Measurements from ENCODE around the gene SUPT20HL1. TPM values are rescaled to one million over a fixed set of nuclear protein-coding genes. Genes with fewer than 3 reads are reported as not detected.
"Not testable (repeated sequence)": the region's sequence is repeated elsewhere in the genome, so short reads cannot be mapped to it uniquely, and the experiment has no call there.

Gene SUPT20HL1
- total RNA-seq, 1 donor from 2014 or later = not detected

DNA sequence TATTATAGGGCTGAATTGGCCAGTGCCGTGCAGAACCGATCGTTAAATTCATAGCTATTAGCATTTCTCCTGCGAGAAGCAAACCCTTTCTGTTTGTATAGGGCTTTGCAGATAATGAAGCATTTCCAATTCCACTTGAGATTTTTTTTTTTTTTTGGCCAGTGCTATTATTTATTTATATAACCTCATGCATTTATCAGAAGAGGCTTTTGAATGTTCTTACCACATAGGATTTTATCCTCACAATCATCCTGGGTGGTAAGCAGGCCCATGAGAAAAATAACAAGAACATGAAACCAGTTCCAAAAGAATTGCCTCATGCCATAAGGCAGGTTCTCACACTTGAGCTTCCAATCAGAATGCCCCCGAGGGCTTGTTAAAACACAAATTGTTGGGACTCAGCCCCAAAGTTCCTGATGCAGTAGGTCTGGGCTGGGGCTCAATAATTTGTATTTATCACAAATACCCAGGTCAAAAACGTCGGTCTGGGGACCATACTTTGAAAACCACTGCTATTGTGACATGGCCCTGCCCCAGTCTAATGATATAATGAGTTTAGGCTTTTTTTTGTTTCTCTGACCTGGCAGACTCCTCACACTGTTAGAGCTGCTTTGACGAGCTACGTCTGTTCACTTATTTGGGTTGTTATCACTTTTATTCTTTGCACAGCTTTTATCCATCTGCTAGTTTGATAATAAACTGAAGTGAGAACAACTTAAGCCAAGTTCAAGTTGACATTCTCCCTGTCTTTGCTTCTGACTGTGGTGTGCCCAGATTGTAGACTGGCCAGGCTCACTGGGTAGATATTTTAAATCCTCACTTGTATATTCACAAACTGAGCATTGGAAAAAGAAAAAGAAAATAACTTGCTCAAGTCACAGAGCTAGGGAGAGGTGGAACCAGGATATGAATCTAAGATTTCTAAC lies 20.1 kb downstream of the SUPT20HL1 start:
- no peak overlapping the region for H3K4me3 ChIP-seq
- H3K27me3 ChIP-seq (ENCODE audit: low read depth) = no peaks in the 10 kb centered on the region
- H3K36me3 ChIP-seq = no peaks in the 10 kb centered on the region
- intact Hi-C loops (cut with DNase I) = no loop called here
- no peak overlapping the region for H3K27ac ChIP-seq
- ATAC-seq (no peak), DNase-seq (no peak)
- H3K4me1 ChIP-seq = no peaks in the 10 kb centered on the region
- TF ChIP-seq, protein P1, sequence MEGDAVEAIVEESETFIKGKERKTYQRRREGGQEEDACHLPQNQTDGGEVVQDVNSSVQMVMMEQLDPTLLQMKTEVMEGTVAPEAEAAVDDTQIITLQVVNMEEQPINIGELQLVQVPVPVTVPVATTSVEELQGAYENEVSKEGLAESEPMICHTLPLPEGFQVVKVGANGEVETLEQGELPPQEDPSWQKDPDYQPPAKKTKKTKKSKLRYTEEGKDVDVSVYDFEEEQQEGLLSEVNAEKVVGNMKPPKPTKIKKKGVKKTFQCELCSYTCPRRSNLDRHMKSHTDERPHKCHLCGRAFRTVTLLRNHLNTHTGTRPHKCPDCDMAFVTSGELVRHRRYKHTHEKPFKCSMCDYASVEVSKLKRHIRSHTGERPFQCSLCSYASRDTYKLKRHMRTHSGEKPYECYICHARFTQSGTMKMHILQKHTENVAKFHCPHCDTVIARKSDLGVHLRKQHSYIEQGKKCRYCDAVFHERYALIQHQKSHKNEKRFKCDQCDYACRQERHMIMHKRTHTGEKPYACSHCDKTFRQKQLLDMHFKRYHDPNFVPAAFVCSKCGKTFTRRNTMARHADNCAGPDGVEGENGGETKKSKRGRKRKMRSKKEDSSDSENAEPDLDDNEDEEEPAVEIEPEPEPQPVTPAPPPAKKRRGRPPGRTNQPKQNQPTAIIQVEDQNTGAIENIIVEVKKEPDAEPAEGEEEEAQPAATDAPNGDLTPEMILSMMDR (IDR thresholded peaks at IDR 0.05) = no peak
- no peaks in the 10 kb centered on the region for H3K9me3 ChIP-seq

DNA sequence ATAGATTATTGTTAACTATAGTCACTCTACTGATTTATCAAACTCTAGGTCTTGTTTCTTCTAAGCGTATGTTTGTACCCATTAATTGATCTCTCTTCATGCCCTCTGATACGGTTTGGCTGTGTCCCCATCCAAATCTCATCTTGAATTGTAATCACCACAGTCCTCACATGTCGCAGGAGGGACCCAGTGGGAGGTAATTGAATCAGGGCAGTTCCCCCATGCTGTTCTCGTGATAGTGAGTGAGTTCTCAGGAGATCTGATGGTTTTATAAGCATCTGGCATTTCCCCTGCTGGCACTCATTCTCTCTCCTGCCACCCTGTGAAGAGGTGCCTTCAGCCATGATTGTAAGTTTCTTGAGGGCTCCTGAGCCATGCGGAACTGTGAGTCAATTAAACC lies 21.9 kb downstream of the SUPT20HL1 start:
- ATAC-seq; H3K9me3 ChIP-seq; H3K4me1 ChIP-seq; H3K27me3 ChIP-seq (ENCODE audit: low read depth); intact Hi-C loops (cut with DNase I); H3K27ac ChIP-seq; DNase-seq; H3K36me3 ChIP-seq; H3K4me3 ChIP-seq: not testable (repeated sequence)

DNA sequence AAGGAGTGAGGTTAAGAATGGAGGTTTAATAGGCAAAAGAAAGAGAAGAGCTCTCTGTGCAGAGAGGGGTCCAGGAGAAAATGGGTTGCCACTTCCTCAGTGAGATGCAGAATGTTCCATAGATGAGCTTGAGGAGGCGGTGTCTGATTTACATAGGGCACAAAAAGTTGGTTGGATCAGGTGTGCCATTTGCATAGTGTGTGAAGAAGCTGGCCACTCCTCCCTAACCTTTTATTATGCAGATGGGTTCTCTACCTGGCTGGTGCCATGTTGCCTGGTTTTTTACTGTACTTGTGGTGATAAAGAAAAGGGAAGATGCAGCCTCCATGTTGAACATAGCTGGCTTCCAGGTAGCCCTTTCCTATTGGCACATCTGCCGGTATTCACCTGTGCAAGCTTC lies 27.3 kb downstream of the SUPT20HL1 start:
- ATAC-seq = no peak
- Histone ChIP-seq H3K4me1 (no peaks in the 10 kb centered on the region), H3K27ac (no peak overlapping the region), H3K9me3 (no peaks in the 10 kb centered on the region), H3K4me3 (no peak overlapping the region), H3K27me3 (ENCODE audit: low read depth) (no peaks in the 10 kb centered on the region), H3K36me3 (no peaks in the 10 kb centered on the region)
- intact Hi-C loops (cut with DNase I) = no loop called here
- TF ChIP-seq, protein P1 (IDR thresholded peaks at IDR 0.05) = no peak
- no peak for DNase-seq

DNA sequence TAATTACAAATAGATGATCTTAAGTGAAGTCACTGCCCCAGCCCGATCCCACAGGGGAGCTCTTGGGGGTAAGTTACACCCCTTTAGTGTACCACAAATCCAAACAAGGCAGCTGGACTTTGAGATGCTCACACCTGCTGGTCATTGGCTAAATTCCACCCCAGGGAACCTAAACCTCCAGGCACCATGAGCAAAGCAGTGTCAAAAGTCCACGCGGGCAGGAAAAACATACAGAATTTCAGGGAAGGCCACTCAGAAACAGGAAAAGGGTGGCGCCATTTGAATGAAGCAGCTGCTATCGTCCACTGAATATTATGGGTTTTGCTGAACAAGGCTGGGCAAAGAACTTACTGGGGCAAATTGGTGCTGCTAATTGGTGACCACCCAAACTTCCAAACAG lies 30.9 kb downstream of the SUPT20HL1 start:
- DNase-seq = no peak
- intact Hi-C loops (cut with DNase I) = loop anchor here (10.0 kb wide), 1 partner anchor 113 kb away; no protein-coding TSS in a partner anchor
- Histone ChIP-seq H3K4me3 (no peak overlapping the region), H3K27ac (no peak overlapping the region), H3K36me3 (no peaks in the 10 kb centered on the region), H3K27me3 (ENCODE audit: low read depth) (no peaks in the 10 kb centered on the region), H3K9me3 (no peaks in the 10 kb centered on the region), H3K4me1 (no peaks in the 10 kb centered on the region)
- TF ChIP-seq, protein P1 (IDR thresholded peaks at IDR 0.05) = no peak
- no peak for ATAC-seq

DNA sequence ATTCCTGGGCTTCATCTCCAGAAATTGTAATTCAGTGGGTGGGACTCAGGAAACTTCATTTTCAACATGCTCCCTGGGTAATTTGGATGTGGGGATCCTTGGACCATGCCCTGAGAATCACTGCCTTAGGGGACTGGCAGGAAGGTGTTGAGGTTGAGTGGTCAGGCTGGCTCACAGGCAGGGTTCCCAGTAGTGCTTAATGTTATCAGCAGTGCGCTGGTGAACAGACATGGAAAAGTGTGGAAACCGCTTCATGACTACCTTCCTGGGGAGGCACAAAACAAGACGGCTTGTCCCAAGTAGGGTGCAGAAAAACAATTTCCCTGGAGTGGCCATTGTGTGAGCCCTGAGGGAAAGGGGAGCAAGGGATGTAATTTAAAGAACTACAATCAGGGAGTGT lies 31.4 kb downstream of the SUPT20HL1 start:
- ATAC-seq = no peak
- TF ChIP-seq, protein P1 (IDR thresholded peaks at IDR 0.05) = no peak
- intact Hi-C loops (cut with DNase I) = loop anchor here (10.0 kb wide), 1 partner anchor 113 kb away; no protein-coding TSS in a partner anchor

DNA sequence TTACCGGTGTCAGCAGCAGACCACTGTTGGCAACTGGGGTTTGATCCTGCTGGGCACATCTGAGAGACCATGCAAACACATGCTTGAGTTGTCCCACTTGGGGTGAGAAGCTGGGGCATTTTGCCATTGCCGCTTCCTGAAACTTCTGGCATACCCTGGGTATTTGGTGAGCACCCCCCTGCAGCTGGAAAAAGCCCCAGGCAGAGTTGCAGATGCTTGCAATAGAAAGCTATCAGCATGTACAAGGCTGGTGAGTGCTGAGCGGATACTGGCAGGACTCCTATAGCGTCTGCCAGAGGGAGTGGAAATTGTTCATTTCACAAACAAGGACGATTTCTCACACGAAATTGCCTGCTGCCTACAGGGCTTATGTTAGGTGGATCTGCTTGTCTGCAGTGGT lies 32.3 kb downstream of the SUPT20HL1 start:
- intact Hi-C loops (cut with DNase I) = loop anchor here (10.0 kb wide), 1 partner anchor 112 kb away; no protein-coding TSS in a partner anchor
- ATAC-seq = no peak

More for the DNA sequence above, 31.4 kb downstream of the SUPT20HL1 start:
- H3K36me3 ChIP-seq = no peaks in the 10 kb centered on the region
- DNase-seq = no peak
- H3K27me3 ChIP-seq (ENCODE audit: low read depth) = no peaks in the 10 kb centered on the region
- no peaks in the 10 kb centered on the region for H3K4me1 ChIP-seq
- no peak overlapping the region for H3K27ac ChIP-seq
- no peak overlapping the region for H3K4me3 ChIP-seq
- H3K9me3 ChIP-seq = no peaks in the 10 kb centered on the region

More for the DNA sequence above, 32.3 kb downstream of the SUPT20HL1 start:
- TF ChIP-seq, protein P1 (IDR thresholded peaks at IDR 0.05) = no peak
- H3K36me3 ChIP-seq = no peaks in the 10 kb centered on the region
- no peak for DNase-seq
- no peaks in the 10 kb centered on the region for H3K4me1 ChIP-seq
- no peak overlapping the region for H3K27ac ChIP-seq
- H3K27me3 ChIP-seq (ENCODE audit: low read depth) = no peaks in the 10 kb centered on the region
- no peak overlapping the region for H3K4me3 ChIP-seq
- H3K9me3 ChIP-seq = no peaks in the 10 kb centered on the region
